Rectal smooth muscle tissue (tissue), 1 donor: Measurements from ENCODE around the gene OTUD6A.

Experiments used
- H3K27ac ChIP-seq: one replicate; pipeline ENCODE4 v1.7.0; 2013; ENCODE audit warnings: low read depth, low read length, inconsistent platforms
- H3K27me3 ChIP-seq: one replicate; pipeline ENCODE4 v1.7.0; 2013; ENCODE audit warnings: low read length; ENCODE audit not compliant: control insufficient read depth, insufficient read depth
- H3K36me3 ChIP-seq: one replicate; pipeline ENCODE4 v1.7.0; 2013; ENCODE audit warnings: low read length; ENCODE audit not compliant: control insufficient read depth, insufficient read depth
- H3K4me1 ChIP-seq: one replicate; pipeline ENCODE4 v1.7.0; 2013; ENCODE audit warnings: low read length; ENCODE audit not compliant: control insufficient read depth, insufficient read depth
- H3K4me3 ChIP-seq: one replicate; pipeline ENCODE4 v1.7.0; 2013; ENCODE audit warnings: low read length
- H3K9ac ChIP-seq: one replicate; pipeline ENCODE4 v1.7.0; 2013; ENCODE audit warnings: low read length

The OTUD6A gene

DNA sequence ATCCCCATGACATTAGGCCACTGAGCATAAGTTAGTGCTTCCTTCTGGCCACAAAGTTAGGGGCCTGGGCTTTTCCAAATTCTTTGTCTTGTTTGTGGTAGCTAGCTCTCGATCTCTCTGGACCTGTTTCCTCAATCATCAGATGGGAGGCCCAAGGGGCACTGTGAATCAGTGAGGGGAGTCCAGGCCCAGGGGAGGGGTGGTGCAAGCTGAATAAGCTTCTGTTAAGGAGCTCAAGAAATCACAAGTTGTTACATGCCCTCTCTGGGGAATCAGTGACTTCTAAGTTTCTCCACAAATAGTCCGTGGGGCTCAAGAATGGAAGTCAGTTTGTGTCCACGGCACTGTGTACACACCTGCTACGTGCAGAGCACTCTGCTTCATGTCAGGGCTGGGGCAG lies 27.6 kb upstream of the OTUD6A start:
- Histone ChIP-seq H3K4me3 (no peak overlapping the region), H3K36me3 (no peaks in the 10 kb centered on the region), H3K4me1 (no peaks in the 10 kb centered on the region), H3K9ac (no peak overlapping the region), H3K27me3 (no peaks in the 10 kb centered on the region), H3K27ac (no peak overlapping the region)

DNA sequence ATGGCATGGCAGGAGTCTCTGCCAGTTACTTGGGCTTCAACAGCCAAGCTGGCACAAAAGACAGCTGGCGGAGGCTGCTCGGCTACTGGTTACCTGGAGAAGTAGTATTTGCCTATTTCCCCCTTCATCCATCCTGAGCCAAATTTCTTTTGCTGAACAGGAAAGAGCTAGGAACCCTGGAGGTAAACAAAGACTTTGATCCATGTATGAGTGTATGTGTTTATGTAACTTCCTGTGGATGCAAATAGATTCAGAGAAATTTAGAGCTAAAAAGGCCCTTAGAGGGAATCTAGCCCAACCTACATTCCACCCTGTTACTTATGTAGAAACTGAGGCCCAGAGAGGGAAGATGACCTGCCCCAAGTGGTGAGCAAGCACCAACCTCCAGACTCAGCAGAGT lies 23.7 kb upstream of the OTUD6A start:
- Histone ChIP-seq H3K27ac (no peak overlapping the region), H3K36me3 (no peaks in the 10 kb centered on the region), H3K4me1 (no peaks in the 10 kb centered on the region), H3K4me3 (no peak overlapping the region), H3K9ac (no peak overlapping the region), H3K27me3 (no peaks in the 10 kb centered on the region)

DNA sequence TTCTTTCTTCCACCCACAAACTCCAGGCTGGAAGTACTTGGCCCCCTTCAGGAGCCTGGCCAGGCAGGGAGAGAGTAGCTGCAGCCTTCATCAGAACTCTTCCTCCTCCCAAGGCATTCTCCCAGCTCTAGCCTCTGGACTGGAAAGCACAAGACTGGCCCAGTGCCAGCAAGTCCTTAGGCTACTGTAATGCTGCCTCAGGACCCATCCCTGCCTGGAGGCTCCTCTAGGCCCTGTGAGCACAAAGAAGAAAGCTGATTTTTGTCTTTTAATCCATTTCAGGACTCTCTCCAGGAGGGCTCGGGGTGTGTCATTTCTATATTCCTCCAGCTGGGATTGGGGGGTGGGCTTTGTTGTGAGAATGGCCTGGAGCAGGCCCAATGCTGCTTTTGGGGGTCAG lies 23.3 kb upstream of the OTUD6A start:
- Histone ChIP-seq H3K9ac (no peak overlapping the region), H3K27me3 (no peaks in the 10 kb centered on the region), H3K36me3 (no peaks in the 10 kb centered on the region), H3K4me1 (no peaks in the 10 kb centered on the region), H3K4me3 (no peak overlapping the region), H3K27ac (no peak overlapping the region)

DNA sequence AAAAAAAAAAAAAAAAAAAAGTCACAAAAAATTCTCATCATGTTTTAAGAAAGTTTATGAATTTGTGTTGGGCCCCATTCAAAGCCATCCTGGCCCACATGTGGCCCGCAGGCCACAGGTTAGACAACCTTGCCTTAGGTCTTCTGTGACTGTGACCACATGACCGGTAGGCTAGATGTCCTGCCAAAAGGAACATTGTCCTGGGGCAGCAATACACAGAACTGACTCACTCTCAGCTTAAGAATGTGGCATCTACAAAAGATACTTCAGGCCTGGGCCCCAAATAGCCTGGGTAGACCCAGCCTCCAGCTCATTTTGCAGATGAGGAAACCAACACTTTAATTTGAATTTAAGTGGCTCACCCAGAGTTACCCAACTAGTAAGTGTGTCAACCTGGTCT lies 22.5 kb upstream of the OTUD6A start:
- Histone ChIP-seq H3K36me3 (no peaks in the 10 kb centered on the region), H3K27me3 (no peaks in the 10 kb centered on the region)

DNA sequence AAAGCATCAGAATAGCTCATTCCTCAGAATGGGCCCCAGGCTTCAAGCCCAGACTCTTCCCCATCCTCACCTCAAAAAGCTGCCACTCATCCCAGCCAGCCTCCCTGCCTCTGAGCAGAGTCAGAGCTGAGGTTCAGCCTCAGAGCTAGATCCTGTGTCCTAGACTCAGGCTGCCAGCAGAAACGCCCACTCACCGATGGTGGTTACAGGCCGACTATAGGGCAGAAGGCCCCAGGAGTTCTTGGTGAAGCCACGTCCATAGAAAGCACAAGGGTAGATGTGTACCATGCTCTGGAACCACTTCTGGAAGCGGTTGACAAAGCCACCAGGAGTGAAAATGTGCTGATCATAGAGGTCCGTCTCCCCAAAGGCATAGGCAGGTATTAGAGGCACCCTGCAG lies 20.3 kb upstream of the OTUD6A start:
- Histone ChIP-seq H3K27me3 (no peaks in the 10 kb centered on the region), H3K4me1 (no peaks in the 10 kb centered on the region), H3K36me3 (no peaks in the 10 kb centered on the region), H3K9ac (no peak overlapping the region), H3K4me3 (no peak overlapping the region), H3K27ac (no peak overlapping the region)

More for the DNA sequence above, 22.5 kb upstream of the OTUD6A start:
- Histone ChIP-seq H3K27ac (no peak overlapping the region), H3K4me3 (no peak overlapping the region), H3K4me1 (no peaks in the 10 kb centered on the region), H3K9ac (no peak overlapping the region)

DNA sequence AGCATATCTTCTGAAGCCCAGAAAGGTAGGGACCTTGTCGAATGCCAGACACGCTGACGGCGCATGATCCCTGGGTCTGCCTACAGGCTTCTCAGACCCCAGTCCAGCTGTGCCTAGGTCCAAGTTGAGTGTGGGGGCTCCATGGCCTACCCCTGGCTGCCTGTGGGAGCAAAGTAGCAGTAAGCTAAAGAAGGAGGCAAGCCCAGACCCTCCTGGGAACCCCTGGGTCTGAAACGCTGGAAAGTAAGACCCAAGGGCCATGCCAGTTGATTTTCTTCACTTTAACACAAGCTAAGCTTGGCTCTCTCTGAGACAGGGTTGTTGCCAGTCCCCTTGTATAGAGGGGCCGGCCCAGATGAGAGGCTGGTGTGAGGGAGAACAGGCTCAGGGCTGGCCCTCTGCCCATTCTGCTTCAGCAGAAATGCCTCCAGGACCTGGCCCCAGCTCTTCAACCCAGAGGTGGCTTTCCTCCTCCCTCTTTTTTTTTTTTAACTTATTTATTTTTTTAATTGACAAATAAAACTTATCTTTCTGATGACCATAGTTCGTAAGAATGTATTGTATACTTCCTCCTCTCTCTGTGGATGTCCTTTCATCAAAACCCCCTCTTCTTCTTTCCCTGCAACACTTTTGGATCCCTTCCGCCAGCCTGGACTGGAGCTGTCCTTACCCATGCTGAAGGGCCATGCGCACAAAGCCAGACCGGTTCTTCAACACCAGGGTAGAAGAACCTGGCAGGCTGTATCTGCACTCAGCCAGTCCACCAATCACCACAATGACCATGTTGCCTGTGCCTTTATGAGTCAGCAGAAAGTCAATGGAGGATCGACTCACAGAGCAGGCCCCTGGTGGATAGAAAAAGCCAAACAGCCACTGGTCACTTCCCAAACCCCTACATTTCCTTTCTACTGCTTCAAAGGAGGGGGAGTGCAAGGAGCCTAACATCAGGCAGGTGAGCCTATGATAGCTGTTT lies 19.6 kb upstream of the OTUD6A start:
- no peak overlapping the region for H3K9ac ChIP-seq
- no peaks in the 10 kb centered on the region for H3K36me3 ChIP-seq
- H3K4me1 ChIP-seq = no peaks in the 10 kb centered on the region
- H3K4me3 ChIP-seq = no peak overlapping the region
- no peaks in the 10 kb centered on the region for H3K27me3 ChIP-seq
- no peak overlapping the region for H3K27ac ChIP-seq

DNA sequence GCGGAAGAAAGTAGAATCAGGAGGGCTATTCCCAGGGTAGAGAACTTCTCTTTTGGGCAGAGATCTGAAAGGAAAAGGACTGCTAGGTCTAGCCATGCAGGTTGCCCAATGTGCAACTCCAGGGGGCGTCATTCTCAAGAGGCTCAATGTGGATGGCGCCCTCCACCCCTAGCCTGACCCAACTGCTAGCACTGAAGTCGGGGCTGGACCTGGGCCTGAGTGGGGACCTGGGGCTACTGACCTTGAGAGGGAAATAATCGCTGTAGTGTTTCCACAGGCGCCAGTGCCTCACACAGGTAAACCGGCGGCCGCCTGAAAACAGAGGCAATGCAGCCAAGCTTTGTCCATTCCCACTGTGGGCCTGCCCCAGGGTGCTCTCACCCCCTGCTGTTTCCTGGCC lies 18.6 kb upstream of the OTUD6A start:
- Histone ChIP-seq H3K9ac (no peak overlapping the region), H3K27me3 (no peaks in the 10 kb centered on the region), H3K27ac (no peak overlapping the region), H3K4me3 (no peak overlapping the region), H3K4me1 (no peaks in the 10 kb centered on the region), H3K36me3 (no peaks in the 10 kb centered on the region)

DNA sequence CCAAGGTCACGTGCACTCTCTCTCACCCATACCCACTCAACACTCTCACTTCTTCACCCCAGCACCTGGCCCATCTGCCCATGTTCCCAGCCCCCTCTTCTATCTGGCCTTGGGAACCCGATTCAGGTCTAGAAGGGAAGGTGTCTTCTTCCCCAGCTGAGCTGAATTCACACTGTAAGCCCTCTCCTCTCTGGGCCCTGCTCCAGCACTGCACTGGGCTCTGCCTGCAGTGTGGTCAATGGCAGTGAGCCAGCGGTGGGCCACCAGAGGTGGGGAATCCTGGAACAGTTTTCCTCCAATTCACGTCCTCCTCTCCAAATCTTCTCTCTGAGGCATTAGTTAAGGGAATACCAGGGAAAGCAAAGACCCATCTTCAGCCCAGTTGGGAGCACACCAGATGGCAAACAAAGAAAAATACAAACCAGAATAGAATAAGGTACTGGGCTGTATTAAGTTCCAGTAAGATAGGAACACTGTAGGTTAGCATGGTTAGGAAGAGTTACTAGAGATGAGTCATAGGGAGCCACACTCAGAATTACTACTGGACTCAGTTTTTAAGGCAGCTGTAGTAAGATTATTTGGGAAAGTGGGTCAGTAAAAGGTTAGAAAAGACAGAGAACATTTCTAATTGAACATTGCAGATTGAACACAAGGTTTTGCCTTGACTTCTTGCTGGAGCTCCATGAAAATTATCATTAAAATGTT lies 17.6 kb upstream of the OTUD6A start:
- no peaks in the 10 kb centered on the region for H3K27me3 ChIP-seq
- no peaks in the 10 kb centered on the region for H3K36me3 ChIP-seq
- H3K4me1 ChIP-seq = no peaks in the 10 kb centered on the region
- no peak overlapping the region for H3K4me3 ChIP-seq
- no peak overlapping the region for H3K27ac ChIP-seq
- H3K9ac ChIP-seq = no peak overlapping the region

DNA sequence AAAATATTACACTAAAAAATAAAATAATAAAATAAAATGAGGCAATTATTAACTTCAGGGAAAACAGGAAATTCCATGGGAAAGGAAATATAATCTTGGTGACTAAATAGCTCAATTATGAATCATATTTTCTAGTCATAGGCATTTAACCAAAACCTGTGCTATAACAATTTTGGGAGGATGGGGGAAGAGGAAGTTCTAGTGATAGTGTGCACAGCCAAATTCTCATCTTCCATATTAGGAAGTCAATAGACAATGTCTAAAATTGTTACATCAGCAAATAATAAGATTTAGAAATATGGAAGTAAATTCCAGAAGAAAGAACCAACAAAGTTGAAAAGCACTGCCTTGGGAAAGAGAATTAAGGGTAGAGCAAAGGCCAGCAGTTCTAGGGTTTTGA lies 15.3 kb upstream of the OTUD6A start:
- Histone ChIP-seq H3K27me3 (no peaks in the 10 kb centered on the region), H3K4me1 (no peaks in the 10 kb centered on the region), H3K27ac (no peak overlapping the region), H3K4me3 (no peak overlapping the region), H3K36me3 (no peaks in the 10 kb centered on the region), H3K9ac (no peak overlapping the region)

DNA sequence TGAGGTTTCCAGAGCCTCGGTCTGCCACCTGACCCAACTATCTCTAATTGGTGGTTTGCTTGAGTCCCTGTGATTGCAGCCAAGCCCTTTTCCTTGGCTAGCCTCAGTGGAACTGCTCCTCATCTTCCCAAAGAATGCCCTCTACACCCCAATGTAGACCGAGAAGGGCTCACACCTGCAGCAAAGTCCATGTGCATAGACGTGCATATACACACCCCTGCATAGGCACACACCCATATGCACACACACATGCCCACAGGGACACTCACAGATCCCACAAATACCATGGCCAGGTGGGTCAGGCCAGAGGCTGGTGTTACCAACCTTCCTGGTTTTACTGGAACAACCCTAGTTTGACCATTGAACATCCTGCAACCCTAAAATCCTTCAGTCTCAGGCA lies 12.9 kb upstream of the OTUD6A start:
- H3K27ac ChIP-seq = no peak overlapping the region
- H3K27me3 ChIP-seq = peaks cover 3% of the 10 kb centered on the region
- H3K4me3 ChIP-seq = no peak overlapping the region
- H3K36me3 ChIP-seq = no peaks in the 10 kb centered on the region
- H3K9ac ChIP-seq = no peak overlapping the region
- H3K4me1 ChIP-seq = no peaks in the 10 kb centered on the region

DNA sequence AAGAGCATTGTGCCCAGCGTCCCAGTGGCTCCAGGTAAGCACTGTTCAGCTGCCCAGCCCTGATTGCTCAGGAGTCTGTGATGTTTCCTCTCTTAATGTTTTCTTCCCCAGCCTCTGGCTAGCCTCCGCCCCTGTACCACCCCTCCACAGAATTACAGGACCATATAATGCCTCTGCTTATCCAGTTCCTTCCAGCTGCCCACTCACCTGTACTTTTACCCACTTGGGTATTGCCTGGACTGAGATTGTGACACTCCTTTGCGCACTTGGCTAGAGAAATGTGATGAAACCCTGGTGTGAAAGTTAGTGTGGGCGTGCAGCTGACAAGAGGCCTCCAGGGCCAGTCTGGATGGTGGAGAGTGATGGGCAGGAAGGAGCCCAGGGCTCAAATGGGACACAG lies 12.3 kb upstream of the OTUD6A start, which contains the start of gene AWAT2:
TSS of gene AWAT2 (minus strand) at position 14 of the 400 bp plus-strand sequence. CDS start at position 8, 6 bp downstream.
- H3K4me3 ChIP-seq = no peak within 1 kb of the TSS
- peaks cover 3% of the 10 kb centered on the region for H3K27me3 ChIP-seq
- H3K4me1 ChIP-seq = no peaks in the 10 kb centered on the region
- no peak within 1 kb of the TSS for H3K27ac ChIP-seq
- no peaks in the 10 kb centered on the region for H3K36me3 ChIP-seq
- no peak within 1 kb of the TSS for H3K9ac ChIP-seq

DNA sequence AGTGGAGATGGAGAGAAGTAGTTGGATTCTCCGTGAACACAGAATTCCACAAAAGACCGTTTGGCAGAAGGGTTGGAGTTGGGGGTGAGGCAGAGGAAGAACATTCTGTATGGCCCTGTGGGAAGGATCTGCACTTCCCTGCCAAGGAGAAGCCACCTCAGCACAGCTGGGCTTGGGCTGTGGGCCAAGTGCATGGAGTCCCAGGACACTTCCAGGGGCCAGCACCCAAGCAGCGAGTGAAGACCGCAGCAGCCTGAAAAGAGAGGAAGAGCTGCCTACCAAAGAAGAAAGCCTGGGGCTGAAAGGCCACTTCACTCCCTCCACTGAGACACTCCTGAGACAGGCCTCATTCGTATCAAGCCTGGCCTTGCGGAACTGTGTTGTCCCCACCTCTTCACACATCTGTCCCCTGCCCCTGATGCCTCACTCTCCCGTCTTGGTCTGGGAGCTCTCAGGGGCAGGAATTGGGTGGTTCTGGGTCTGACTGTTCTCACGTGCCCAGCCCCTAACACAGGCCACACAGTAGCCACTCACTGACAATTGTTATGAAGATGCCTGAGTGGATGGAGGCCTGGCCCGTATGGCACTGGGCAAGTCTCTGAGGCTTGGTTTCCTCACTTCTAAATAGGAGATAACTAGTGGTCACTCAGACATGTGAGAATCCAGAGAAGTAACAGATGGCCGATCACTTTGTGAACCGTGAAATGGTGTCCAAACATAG lies 9.2 kb upstream of the OTUD6A start:
- H3K27me3 ChIP-seq = peaks cover 3% of the 10 kb centered on the region
- H3K36me3 ChIP-seq = no peaks in the 10 kb centered on the region
- no peak overlapping the region for H3K27ac ChIP-seq
- H3K4me1 ChIP-seq = no peaks in the 10 kb centered on the region
- H3K4me3 ChIP-seq = no peak overlapping the region
- no peak overlapping the region for H3K9ac ChIP-seq
